Islet precursor cell (in vitro differentiated cells): ENCODE measurements around the gene PTPRK.

Experiments used
- DNase-seq: peaks from one replicate; pipeline ENCODE4 v3.0.0-alpha.2; 2018

Gene PTPRK

GRCh38 chr6:128520436-128521281 is at the start of gene PTPRK:
TSS of gene PTPRK (minus strand) at chr6:128520599. CDS start at chr6:128520358, 241 bp downstream.
- DNase-seq: peak; percentile 97

- no peak for DNase-seq
These were observed 46.6 kb upstream of the PTPRK start for GRCh38 chr6:128567029-128567428.

GRCh38 chr6:128560966-128561365 is 40.6 kb upstream of the PTPRK start:
- no peak for DNase-seq

GRCh38 chr6:128558924-128559323 is 38.5 kb upstream of the PTPRK start:
- no peak for DNase-seq

DNA sequence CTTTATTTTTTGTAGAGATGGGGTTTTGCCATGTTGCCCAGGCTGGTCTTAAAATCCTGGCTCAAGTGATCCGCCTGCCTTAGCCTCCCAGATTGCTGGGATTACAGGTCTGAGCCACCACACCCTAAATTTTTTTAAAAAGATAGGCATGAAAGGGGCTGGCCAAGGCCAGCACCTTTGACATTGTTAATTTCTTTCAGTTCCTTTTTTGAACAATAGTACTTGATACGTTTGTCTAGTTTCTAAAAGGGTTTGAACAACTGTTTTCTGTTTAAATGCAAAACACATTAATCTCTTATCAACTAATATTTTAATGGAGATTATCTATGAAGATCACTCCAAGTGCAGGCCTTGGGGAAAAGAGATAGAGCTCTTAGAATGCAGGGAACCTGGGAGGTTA is 37.6 kb upstream of the PTPRK start:
- DNase-seq: no peak

GRCh38 chr6:128557081-128557480 is 36.7 kb upstream of the PTPRK start:
- DNase-seq: no peak

DNA sequence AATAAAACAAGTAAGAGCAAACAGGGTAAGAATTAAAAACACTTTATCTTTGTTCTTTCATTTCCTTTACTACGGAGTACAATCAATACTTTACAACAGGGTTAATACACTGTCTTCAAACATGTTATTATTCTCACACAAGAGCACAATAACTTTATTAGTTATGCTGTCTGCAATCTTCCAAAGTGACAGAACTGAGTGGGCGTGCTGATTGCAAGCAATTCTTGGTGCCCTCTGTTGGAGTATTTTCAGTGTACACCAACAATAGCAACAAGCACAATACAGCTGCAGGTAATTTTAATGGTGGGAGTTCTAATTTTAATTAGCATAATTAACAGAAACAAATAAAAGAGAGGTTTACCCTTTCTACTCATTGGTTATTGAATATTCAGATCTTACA is 33.9 kb upstream of the PTPRK start:
- DNase-seq: no peak

GRCh38 chr6:128541261-128541660 is 20.9 kb upstream of the PTPRK start:
- DNase-seq: no peak

DNA sequence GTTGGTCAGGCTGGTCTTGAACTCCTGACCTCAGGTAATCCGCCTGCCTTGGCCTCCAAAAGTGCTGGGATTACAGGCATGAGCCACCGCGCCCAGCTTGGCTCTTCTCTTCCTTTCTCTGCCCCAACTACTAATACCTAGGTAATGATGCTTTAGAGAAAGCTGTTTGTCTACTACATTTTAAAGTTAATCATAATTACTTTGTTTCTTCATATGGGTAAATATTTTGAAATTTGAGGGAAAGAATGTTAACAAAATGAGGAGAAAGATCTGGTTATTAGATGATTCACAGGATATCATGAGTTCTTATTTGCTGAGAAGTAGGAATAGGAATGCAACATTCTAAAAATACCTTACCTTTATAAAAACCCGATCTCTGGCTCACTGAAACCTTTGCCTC is 18.4 kb upstream of the PTPRK start:
- DNase-seq: no peak

- no peak for DNase-seq
These were observed 12.4 kb upstream of the PTPRK start for GRCh38 chr6:128532827-128533226.

DNA sequence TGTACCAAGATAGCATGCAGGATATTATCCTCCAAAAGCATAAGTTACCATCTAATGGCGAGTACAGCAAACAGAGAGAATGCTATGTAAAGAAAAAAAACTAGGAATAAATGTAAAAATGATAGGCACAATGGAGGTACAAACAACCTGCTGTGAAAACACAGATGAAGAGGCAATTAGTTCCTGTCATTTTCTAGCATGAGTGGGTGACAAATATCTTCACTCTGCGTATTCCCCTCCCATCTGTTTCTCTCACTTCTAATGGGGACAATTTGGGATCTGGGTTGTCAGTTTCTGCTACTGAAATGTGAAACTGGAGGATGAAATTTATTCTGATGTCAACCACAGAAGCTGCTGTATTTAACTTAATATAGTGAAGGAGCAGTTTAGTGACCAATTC is 11.7 kb upstream of the PTPRK start:
- DNase-seq: no peak

- DNase-seq: no peak
These were observed 11.3 kb upstream of the PTPRK start for GRCh38 chr6:128531696-128532095.

DNA sequence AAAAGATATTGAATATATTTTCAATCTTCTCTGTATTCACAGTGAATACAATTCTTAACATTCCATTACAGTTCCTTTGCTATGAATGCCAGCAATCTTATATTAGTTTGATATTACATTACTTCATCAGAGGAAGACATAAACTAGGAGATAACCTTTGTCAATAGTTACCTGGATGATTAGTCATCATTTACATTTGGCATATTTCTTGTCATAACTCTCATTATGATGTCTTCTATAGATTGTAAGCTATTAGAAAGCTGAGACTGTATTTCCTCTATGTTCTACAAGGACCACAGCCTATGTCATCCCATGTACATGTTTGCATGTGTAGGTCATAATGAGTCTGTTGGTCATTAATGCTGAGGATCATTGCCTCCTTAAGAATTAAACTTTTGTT is 7.8 kb upstream of the PTPRK start:
- DNase-seq: no peak

GRCh38 chr6:128527375-128527774 is 7.0 kb upstream of the PTPRK start:
- DNase-seq: no peak

GRCh38 chr6:128526152-128526914 is 5.9 kb upstream of the PTPRK start:
- DNase-seq: no peak

GRCh38 chr6:128525406-128525805 is 5.0 kb upstream of the PTPRK start:
- DNase-seq: no peak

GRCh38 chr6:128521282-128521632 is 858 bp upstream of the PTPRK start:
- no peak for DNase-seq

GRCh38 chr6:128519931-128520435 is 416 bp downstream of the PTPRK start:
- no peak for DNase-seq

GRCh38 chr6:128519132-128519930 is 1.1 kb downstream of the PTPRK start:
- DNase-seq: peak; percentile 86

GRCh38 chr6:128518434-128519131 is 1.8 kb downstream of the PTPRK start:
- no peak for DNase-seq

DNA sequence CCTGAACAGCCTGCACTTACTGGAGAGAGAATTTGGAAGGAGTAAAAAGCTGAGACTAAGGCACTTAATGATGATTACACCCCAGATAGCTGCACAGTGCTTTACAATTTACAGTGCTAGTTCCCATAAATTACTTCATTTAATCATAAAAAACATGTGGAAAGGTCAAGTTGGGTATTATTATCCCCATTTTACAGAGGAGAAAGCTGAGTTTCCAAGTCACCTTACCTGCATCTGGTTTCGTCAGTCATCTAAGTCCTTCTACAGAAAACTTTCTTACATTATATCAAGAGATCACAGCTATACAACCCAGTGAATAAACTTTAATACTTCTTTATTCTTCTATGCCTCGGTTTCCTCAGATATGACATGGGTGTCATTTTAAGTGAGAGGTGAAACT is 3.3 kb downstream of the PTPRK start:
- no peak for DNase-seq

GRCh38 chr6:128516514-128516898 is 3.9 kb downstream of the PTPRK start:
- no peak for DNase-seq
